HG03378 (cell line): Measurements from ENCODE around the gene NOX3.

Source experiments
- ATAC-seq: cut with Tn5 transposase; IDR thresholded peaks from one replicate; pipeline ENCODE4 v1.9.1; 2021; ENCODE audit warnings: mild to moderate bottlenecking, moderate library complexity; ENCODE audit not compliant: unreplicated experiment

The NOX3 gene

DNA sequence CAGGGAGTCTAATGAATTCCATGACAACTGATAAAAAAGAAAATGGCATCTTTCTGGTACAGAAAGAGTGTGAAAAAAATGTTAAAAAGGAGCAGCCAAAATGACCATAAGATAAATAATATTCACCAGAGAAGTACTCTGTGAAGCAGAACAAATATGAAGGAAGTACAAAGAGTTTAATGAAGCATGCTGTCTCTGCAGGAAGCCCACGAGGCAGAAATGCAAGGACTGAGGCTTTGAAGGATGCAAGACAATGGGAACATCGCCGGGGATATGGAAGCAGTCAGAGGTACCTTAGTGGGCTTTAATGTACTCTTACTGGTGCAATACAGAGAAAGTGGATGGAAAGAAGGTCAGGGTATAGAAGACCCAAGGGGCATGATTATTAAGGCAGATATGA, 50.7 kb downstream of the NOX3 start:
- no peak for ATAC-seq

DNA sequence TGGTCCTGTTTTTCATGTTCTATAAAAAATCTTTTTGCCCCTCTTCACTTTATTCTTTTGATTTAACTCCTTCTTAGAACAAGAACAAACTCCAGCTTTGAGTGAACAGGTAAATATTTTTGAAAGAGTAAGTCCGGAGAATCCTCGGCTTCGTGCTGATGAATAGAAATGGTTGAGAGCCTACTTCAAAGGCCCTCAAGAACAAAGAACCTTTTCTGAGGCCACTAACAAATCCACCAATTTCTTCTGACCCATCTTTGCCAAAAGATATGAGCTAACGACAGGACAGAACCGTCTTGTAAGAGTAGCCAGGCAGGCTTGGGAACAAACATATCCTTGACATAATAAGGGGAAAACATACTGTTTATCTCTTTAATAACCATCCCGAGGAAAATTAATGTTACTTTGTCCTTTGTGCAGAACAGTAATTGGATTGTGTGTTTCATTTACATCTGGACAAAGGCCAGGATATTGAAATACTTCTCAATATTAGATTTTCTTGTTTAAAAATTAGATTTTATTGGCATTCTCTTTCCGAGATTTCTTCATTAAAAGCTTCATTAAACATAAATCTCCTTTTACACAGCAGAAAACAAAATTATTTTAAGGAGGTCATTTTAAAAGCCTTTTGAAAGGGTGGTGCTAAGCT, 52.9 kb downstream of the NOX3 start:
- no peak for ATAC-seq

DNA sequence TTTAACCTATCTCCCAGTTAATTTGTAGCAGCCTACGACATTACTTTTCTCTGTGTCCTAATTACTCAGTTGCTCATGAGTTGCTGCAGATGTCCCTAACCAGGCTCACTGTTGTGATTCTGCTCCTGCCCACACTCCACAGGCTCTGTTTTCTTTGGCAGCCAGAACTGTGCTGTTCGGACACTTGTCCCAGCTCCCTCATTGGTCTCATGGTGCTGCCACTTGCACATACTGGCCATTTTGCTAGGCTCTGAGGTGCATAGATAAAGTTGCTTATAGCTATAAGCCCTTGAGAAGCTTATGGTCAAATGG, 55.0 kb downstream of the NOX3 start:
- no peak for ATAC-seq

DNA sequence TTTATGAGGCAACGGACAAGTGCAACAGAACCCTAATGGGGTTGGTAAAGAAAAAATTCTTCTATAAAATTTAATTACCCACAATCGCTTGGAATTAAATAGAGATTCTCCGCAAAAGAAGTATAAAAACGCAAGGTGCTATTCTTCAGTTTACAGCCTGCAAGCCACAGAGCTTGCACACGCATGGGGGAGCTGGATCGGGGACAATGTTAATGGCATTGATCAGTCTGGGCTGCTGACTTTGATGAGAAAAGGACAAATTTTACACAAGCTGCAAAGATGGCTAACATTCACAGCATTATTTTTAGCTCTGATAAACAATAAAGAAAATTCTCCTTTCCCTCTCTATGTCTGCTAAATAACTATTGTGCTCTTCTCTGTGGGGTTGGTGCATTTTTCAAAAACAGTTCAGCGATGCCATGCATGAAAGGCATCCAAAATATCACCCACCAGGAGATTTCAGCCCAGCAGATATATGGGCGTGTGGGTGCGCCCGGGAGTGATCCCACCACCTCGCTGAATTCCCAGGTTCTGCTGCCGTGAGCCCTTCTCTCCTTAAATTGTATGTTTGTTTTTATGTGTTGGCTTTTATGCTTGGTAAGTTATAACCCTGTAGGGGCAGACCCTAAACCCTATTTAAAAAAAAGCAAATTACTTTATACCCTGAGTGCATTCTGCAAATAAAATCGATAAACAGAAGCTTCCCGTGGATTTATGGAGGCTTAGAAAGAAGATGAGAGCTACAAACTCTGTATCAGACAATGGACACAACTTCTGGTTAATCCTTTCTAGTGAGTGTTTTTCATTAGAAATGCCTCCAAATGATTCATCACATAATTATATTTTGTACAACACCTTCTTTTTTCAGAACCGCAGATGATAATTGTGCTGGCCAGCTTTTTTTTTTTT, 55.6 kb downstream of the NOX3 start:
- ATAC-seq: no peak

DNA sequence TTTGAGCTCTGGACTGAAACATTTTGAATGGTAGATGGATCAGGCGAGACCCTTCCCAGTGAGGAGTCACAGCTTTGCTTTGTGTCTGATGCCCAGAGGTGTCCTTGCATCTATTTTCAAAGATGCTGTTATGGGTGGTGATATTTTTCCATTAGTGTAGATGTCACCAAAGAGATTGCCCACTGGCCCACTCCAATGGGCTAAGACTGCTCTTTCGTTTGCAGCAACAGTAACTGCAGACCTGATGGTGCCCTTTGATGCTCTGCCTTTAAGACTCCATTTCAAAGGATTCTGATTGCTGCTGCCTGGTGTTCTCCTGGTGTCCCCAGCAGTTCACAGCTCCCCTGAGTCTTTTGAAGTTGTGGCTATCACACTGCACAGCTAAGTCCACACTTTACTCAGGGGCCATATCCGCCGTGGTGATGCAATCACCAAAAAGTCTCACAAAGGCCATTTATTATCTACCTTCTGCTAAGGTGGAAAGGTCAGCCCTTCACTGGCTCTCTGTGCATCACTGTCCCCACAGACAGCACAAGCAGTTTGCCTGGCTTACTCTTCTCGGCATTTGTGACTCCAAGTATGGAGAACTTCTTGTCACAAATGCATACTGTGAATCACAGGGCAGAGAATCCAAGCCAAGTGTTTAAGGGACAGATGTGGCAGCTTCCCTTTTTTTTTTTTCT, 56.4 kb downstream of the NOX3 start:
- no peak for ATAC-seq

DNA sequence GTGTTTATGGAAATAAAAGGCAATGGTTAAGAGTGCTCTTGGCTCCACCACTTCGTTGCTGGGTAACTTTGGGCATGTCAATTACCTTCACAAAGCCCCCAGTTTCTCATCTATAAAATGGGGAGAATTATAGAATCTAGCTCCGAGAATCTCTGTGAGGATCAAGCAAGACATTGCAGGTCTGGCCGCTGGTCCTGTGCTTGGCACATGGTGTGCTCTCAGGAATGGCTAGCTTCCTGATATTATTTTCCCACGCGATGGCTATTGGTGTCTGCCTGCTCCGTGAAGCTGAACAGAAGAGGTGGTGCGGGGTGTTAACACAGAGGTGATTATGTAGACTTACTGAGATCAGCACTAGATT, 57.0 kb downstream of the NOX3 start:
- no peak for ATAC-seq

DNA sequence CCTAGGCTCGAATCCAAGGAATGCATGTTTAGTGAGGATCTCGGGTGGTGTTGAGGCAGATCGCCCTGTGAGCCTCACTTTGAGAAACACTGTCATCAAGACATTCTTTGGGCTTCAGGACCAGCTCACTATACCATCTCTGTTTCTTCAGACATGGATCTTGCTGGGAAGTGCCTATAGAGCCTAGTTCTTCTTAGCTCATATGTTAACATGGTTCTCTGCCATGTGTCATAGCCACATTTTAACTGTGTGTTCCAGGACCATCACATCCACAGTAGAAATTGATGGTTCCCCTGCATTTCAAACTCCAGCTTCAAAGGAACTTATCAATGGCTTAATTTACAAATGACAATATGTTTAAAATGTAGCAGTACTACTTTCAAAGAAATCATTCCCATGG, 57.4 kb downstream of the NOX3 start:
- ATAC-seq: no peak

DNA sequence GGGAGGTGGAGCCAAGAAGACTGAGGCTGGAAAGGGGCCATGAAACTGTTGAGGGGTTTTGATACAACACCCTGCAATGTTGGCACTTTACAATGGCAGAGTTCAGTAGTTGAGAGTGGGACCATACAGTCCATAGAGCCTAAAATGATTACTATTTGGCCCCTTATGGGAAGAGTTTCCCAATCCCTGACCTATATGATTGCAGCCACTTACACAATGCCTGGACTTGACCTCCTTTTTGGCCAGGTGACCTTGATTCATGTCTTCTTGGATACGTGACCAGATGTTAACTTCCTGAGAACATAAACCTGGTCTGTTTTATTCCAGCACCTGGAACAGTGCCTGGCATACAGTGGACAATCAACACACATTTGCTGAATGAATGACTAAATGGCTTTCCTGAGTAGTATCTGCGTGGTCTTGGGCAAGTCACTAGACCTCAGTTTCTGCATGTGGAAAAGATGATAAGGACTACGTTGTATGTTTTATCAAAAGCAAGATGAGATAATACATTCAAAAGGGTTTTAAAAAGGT, 58.4 kb downstream of the NOX3 start:
- ATAC-seq: no peak

DNA sequence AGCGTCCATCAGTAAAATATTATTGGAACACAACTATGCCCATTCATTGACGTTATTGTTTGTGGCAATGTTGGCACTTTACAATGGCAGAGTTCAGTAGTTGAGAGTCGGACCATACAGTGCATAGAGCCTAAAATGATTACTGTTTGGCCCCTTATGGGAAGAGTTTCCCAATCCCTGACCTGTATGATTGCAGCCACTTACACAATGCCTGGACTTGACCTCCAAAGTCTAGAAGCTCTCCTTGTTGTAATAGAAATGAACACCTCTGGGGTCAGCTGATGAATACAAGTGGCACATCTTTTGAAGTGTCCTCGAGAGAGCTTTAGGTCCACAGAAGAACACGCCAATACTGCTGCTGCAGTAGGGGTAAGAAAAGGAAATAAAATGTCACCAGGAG, 59.0 kb downstream of the NOX3 start:
- no peak for ATAC-seq

- no peak for ATAC-seq
Observed at GRCh38 chr6:155395339-155395738, 60.3 kb downstream of the NOX3 start.

GRCh38 chr6:155389130-155389529, 66.5 kb downstream of the NOX3 start:
- no peak for ATAC-seq

DNA sequence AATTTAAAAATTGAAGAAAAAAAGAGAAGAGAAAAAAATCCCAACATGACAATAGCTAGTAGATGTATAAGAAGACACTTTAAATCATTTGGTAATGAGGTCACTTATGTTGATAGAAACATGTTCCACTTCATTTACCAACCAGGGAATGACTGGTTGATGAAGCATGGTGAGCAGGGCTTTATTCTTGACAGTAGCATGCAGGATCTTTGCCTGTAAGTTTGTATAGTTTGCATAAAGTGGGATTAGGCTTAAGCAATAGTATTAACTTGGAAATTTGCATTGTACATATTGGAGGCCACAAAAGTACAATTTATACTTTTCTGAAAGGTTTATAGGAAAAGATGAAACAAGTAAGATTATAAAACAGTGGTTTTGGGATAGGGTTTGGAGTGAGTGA, 67.0 kb downstream of the NOX3 start:
- ATAC-seq: no peak

DNA sequence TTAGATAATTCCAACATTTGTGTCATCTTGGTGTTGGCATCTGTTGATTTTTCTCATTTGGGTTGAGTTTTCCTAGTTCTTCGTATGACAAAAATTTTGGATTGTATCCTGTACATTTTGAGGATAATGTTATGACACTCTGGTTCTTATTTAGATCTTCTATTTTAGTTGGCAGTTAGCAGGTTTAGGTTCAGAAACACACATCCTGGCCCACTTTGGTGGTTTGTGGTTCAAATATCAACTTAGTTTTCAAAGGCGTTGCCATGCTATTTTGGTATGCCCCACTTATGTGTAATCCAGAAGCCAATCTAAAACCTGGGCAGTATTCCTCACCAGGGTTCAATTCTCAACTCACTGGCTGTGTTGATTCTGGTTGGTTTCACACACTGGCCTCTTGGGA, 68.2 kb downstream of the NOX3 start:
- ATAC-seq: no peak

GRCh38 chr6:155384321-155384952, 71.2 kb downstream of the NOX3 start:
- no peak for ATAC-seq

GRCh38 chr6:155383913-155384312, 71.7 kb downstream of the NOX3 start:
- ATAC-seq: no peak

DNA sequence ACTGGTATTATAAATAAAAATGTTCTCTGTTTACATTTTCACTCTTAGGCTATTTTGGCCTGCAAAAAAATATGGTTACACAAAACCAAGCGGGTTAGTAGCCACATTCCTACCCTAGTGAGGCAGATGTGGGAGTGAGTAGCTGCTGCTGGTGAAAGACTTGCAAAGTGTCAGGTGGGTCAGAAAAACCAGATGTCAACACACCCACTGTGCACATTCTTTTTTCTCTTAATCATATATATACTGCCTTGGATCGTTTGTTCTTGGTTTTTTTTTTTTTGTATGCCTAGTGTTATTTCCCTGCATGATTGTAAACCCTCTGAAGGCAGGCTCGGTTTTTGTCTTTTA, 73.3 kb downstream of the NOX3 start:
- no peak for ATAC-seq

GRCh38 chr6:155381673-155382337, 73.8 kb downstream of the NOX3 start:
- ATAC-seq: no peak

DNA sequence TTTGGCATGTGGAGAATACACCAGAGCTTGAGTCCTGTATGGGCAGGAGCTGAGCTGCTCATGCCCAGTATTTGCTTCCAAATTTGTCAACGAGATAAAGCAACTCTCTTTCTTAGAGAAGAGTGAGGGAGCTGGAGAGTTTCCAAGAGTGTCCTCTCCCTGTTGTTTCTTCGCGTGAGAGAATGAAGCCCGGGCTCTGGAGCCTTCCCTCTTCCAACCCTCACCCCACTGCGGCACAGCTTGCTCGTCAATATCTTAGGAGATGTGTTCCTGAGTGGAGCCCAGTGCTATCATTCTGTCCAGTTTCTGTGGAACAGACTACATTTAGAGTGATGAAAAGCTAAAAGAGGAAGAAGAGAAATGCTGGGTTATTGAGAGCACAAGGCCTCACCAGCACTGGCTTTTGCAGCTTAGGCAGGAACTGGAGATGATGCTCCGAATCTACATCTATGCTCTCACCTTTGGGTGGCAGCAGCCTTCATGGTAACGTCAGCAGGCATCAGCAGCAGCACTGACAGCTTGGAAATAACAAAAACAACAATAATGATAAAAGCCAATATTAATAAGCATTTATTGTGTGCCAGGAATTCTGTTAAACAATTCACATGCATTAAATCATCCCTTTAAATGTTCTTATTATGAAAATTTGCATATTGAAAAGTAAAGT, 74.8 kb downstream of the NOX3 start:
- no peak for ATAC-seq

GRCh38 chr6:155378724-155379123, 76.9 kb downstream of the NOX3 start:
- ATAC-seq: no peak

GRCh38 chr6:155378276-155378675, 77.4 kb downstream of the NOX3 start:
- peak; percentile 66 for ATAC-seq
